SIG-M5 treated with dmso at 0.1 percent for 504 hours (cell line): ENCODE measurements around the gene XYLT1.
"Not testable (repeated sequence)": the region's sequence is repeated elsewhere in the genome, so short reads cannot be mapped to it uniquely, and the experiment has no call there.

Experiments used
- DNase-seq: peaks from one replicate; lab custom pipeline; 2025; ENCODE audit not compliant: unreplicated experiment; lab: John Stamatoyannopoulos, UW

The XYLT1 gene

DNA sequence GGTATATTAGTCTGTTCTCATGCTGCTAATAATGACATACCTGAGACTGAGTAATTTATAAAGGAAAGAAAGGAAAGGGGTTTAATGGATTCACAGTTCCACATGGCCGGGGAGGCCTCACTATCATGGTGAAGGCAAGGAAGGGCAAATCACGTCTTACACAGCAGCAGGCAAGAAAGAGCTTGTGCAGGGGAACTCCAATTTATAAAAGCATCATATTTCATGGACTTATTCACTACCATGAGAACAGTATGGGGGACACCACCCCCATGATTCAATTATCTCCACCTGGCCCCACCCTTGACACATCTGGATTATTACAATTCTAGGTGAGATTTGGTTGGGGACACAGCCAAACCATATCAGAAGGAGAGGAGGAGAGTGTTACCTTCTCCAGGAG, 17.7 kb upstream of the XYLT1 start:
- DNase-seq = no peak

GRCh38 chr16:17483351-17483750, 12.6 kb upstream of the XYLT1 start:
- DNase-seq = no peak

GRCh38 chr16:17482341-17482740, 11.6 kb upstream of the XYLT1 start:
- DNase-seq = not testable (repeated sequence)

- peak; percentile 9 for DNase-seq
These were observed 11.0 kb upstream of the XYLT1 start for GRCh38 chr16:17481736-17482135.

DNA sequence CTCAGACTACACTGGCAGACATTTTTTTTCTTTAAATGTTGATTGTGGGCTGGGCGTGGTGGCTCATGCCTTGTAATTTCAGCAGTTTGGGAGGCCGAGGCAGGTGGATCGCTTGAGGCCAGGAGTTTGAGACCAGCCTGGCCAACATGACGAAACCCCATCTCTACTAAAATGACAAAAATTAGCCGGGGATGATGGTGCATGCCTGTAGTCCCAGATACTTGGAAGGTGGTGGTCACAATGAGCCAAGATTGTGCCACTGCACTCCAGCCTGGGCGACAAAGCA, 6.4 kb upstream of the XYLT1 start:
- DNase-seq = not testable (repeated sequence)

- DNase-seq = peak; percentile 66
These were observed 5.9 kb upstream of the XYLT1 start for GRCh38 chr16:17476414-17477259.

DNA sequence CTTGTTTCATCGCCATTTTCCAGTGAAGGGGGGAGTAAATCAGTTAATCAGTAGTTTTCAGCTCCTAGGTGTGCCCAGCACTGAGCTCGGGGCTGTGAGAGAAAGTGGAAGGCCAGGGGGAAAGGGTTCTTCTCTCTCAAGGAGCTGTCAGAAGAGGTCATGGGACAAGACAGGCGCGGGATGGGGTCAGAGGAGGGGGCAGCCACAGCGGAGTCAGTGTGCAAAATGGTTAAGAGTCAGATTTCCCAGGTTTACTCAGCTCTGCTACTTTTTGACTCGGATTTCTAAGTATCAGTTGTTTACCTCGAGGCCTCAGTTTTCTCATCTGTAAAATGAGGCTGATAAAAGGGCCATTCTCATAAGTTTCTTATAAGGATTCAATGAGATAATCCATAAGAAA, 4.3 kb upstream of the XYLT1 start:
- DNase-seq = no peak

GRCh38 chr16:17474572-17474971, 3.8 kb upstream of the XYLT1 start:
- DNase-seq = no peak

DNA sequence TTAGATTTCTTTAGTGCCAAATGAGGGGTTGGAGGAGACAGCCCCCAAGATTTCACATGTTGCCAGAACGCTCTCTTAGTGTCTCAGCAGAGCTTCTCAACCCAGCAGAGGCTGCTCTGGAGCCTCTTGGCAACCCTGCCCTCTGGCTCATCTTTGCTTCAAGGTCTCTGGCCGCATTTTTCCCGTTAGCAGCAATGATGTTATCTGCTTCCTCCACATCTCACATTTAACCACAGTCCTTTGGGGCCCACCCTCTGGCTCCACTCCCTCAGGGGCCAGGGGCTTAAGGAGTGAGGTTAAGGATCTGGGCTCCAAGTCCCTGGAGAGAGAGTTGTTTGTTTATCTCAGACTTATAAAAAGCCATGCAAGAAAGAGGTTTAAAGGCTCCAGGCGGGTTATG, 3.3 kb upstream of the XYLT1 start:
- DNase-seq = no peak

DNA sequence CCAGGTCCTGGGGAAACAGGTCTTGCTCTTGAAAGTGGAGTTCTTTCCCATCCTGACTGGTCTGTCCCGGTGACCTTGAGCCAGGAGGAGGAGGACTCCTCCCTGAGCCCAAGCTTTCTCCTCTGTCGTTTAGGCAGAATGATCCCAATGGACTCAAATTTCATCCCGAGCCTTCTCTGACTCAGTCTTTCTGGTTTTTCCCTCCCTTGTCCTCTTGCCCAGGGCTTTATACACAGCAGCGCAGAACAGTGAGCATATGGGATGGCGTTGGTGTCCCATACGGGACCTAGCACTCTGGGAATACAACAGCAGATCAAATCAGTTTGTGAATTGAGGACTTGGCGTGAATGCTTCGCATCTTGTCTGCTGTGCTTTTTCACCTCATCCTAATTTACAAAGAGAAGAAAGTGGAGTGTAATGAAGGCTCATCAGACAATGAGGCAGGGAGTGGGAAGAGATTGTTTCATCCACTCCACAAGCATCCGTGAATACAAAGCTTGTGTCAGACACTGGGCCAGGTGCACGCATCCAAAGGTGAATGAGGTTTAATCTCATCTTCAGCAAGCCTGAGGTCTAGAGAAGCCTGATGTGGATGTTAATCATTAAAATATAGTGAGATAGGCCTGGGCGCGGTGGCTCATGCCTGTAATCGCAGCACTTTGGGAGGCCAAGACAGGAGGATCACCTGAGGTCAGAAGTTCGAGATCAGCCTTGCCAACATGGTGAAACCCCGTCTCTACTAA, 1.1 kb upstream of the XYLT1 start:
- DNase-seq = no peak

- no peak for DNase-seq
These were observed 415 bp downstream of the XYLT1 start for GRCh38 chr16:17470182-17470907.

DNA sequence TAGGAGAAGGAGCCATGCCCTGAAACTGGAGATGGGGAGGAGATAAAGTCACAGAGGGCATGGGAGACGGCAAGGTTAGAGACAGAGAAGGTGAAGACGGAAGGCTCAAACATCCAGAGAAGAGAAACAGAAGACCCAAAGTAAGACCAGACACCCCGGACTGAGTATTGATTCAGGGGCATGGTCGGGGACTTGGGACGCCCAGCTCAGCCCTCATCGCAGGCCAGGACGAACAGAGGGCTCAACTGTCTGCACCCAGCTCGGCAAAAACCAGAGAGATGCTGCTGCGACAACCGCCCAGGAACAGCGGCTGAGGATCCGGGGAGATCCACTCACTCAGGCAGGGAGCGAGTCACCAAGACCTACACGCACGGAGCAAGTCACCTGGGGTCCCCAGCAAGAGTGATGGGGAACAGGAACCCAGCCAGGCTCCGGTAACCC, 999 bp downstream of the XYLT1 start:
- DNase-seq = no peak

DNA sequence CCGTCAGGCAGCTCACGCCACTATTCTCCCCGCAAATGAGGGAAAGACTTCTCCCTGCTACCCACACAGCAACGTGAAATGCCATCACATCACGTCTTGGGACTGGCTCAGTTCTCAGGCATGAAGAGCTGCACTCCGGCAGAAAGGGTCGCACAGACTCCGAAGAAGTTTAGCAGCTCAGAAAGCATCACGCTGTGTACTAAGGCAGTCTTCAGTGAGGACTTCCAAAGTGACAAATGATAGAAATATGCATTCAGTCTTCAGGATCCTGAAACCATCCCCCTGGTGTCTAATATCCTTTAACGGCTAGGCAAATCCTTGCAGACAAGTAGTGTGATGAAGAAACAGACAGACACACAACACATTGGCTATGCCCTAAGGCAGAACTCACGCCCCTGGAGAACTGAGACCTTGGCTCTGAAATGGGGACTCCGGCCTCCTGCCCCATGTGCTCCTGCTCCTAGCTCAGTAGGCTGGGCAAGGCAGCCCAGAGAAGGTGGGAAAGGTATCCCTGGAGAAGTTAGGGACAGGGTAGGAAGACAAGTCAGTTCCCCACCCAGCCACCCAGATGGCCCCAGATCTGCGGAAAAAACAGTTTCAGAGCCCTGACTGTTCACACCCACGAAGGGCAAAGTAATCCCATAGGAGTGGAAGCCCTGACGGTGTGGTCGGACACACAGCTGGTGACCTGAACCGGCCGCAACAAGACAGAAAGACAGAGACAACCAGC, 1.6 kb downstream of the XYLT1 start:
- peak; percentile 23 for DNase-seq

DNA sequence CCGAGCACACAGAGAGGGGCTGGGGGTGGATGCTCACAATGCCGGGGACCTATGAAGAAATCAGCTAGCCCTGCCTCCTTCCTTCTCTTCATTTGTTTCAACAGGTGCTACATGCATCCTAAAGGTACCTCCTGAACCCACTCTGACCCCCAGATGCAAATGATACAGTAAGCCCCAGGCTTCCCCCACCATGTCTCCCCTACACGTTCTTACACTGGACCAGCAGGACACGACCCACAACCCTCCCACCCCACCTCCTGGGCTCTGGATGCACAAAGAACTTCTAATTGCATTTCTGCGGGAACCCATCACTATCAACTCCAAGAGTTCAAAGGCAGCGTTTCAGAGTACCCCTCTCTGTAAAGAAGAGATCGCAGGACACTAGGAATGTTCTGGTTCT, 2.1 kb downstream of the XYLT1 start:
- DNase-seq = peak; percentile 12

DNA sequence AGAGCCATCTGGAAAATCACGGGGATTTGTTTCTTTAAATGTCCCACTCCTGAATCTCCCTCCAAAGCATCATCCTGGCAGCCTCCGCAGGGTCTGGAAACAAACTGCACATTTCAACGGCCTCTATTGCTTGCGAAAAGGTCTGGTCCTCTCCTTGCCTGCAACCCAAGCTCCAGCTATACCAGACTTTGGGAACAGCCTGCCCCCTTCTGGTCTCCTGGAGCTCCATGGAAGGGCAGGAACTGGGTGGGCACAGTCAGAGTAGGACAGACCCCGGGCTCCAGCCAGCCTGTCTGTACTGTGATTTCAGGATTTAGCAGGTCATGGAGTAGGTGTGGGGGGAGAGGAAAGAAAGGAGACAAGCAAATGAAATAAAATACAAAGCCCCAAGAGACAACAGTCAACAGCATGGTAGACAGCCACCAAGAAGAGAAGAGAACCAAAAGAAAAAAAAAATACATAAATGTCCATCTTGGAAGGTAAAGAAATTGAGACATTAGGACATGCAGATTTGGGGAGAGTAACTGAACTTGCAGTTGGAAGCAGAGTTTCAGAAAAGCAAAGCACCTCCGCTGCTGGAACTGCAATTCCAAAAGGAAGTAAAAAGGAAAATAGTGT, 2.7 kb downstream of the XYLT1 start:
- peak; percentile 66 for DNase-seq

DNA sequence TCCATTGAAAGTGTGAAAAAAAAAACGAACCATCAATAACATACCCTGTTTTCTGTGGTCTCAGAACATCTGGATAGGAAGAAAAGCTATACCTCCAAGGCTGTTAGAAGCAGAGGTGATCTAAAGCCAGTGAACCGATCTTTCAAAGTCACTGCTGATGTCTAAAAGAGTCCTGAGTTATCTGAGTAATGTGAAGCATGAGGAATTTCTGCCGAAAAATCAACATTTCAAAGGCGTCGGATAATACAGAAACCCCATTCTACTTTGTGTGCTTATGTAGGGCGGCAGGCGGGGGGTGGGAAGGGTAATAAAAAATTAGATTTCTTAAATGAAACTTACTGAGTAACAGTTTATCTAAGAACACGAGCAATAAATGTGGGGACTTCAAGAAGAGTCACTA, 3.9 kb downstream of the XYLT1 start:
- no peak for DNase-seq

- DNase-seq = no peak
These were observed 5.3 kb downstream of the XYLT1 start for GRCh38 chr16:17465460-17465859.

GRCh38 chr16:17463335-17463734, 7.4 kb downstream of the XYLT1 start:
- DNase-seq = no peak

DNA sequence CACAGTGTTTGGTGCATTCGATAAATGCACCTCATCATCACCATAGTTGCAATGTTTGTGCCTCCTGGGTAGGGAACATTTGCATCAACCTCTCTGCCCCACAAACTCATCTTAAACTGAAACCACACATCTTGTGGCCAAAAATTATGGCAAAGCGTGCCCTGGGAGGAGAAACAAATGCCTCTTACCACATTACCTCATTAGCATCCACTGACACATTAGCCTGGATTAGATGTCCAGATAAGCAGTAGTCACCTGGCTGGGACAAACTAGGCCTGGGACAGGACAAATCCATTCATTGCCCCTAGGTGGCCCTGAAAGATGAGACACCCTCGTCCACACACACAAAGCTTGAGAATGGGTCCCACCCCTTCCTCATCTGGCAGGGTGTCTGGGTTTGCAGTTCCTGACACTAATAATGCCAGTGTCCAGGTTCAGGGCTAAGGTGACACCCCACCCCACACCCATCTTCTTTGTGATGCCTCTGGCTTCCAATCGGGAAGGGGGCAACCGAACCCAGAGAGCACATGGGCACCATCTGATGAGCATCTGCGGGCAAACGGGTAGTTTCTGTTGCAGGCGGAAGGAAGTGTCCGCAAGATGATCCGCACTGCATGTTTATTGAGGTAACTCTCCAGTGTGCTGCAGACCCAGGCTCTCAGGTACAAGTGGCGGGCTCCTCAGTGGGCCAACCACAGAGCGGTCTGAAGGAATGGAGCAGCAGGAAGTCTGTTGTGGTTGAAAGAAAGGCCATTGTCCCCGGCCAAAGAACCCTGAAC, 8.6 kb downstream of the XYLT1 start:
- DNase-seq = no peak

DNA sequence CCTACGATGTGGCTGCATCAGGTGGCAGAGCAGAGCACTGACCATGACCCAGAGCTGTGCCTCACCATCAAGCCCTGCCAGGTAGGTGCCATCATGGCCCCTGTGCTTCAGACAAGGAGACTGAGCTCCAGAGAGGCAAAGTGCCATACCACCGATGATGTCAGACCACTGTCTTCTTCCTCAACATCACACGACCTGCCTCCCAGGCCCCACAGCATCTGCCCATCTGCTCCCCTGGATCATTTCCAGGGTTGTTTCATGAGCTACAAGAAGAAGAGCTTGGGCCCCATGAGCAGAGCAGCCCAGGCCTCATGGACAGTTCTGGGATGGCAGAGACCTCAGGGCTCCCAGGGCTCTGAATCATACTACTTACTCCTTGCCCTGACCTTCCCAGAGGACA, 9.9 kb downstream of the XYLT1 start:
- DNase-seq = no peak
